HG02588 (cell line): ENCODE data around the gene AP3B1.

ENCODE experiments used
- ATAC-seq: cut with Tn5 transposase; IDR thresholded peaks from one replicate; pipeline ENCODE4 v1.9.1; 2021; ENCODE audit warnings: mild to moderate bottlenecking, moderate library complexity; ENCODE audit not compliant: unreplicated experiment

AP3B1 gene

DNA sequence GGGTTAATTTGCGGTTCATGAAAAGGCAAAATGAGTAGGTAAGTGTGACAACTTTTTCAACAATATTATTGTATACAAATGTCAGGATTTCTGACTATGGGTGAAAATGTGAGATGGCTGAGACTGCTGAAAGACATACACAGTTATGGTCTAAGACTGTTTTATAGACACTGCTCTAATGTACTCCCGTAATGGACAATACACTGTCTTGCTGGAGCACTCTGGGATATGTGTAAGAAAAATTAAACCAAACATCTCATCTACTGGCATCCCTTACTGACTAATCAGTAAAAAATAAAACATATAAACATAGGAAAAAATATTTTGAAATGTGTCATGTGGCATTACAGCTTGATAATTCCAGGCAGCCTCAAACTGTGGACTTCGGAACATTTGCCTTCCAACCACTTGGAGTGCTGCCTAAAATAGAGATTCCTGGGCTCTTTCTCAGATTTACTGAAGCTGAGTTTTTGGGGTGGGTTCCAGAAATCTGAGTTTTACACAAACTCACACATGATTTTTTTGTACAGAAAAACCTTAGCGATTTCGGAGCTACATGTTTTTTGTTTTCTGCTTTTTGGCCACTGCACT, 284.5 kb downstream of the AP3B1 start:
- ATAC-seq = no peak

DNA sequence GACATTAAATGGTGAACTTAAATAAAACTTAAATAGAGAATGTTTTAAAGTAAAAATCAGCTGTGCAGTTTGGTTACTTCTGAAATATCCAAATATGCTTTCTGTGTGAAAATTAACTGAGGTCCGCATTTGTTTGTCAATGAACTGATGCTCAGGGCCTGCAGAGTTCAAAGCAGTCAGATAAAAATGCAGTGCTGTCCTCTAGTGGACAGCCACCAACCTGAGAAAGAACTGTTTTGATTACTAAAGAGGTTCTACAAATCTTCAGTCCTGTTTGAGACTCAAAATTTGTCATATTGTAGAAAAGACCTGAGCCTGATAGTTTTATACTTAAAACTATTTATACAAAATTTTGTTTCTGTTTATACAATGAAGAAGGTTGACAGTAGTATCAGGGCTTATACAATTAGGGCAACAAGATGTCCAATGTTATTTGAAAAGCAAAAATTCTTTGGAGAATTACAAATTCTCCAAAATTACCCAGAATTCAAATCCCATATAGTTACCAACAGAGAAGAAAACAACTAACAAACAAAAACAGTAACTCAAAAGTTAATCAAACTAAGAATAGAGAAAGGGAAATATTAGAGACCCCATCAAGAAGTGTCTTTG, 286.0 kb downstream of the AP3B1 start:
- ATAC-seq = no peak

DNA sequence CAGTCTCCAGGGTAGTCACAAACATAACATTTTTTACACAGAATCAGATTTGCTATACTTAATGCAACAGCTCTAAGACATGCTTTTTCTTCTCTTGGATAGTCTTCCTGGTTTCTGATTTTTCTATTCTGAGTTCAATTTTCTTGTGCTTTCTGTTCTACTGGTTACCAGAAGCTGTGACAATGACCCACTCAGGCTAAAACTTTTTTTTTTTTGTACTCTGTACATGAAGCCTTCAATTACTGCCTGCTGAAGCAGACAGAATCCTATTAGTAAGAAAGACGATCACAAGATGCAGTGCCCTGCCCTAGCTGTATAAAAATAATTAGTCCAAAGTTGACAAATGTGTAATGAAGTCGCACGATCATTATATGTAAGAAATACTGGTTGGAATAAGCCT, 287.3 kb downstream of the AP3B1 start:
- ATAC-seq = no peak

DNA sequence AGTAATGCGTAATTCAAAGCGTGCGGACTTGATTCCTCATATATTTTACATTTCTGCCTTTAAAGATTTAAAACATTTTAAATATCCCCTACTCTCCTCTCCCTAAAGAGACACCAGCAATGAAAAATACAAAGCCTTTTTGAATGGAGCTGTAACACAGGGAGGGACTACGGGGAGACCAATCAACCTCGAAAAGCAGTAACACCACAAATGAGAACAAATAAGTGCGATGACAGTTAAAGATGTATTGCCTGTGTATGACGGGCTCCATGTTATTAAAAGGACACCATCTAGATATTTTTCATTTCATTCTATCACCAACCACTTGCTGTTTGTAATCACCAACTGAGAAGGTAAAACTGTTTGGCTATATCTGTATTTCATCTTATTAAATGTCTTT, 288.0 kb downstream of the AP3B1 start:
- ATAC-seq = no peak

DNA sequence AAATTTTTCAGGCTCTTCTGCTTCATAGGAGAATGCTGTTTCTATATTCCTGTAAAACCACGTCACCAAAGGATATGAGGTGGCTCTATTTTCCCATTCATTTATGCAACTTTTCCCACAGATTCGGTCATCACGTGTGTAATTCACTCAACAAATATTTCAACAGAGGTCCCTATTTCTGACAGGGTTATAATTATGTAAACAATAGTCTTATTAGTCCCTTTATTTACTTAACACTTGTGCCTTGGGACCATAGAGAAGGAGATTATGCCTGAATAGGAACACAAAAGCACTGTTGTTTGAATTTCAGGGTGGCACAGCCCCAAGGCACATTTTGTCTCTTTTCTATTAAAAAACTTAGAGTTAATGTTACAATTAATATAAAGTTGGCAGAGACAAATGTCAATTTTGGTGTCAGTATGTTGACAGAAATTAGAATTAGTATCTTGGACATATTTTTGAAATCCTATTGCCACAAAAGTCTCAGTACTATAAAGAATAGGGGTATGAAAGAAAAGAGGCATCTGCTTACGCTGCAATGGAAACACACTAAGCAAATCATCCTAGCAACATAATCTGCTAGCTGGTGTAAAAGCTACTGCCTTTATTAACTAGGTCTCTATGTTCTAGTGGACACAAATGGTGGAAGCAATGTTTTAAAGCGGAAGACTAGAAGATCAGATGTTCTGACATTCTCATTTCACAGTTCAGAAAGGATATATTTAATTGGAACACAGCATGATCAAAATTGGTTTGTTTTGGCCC, 289.3 kb downstream of the AP3B1 start:
- no peak for ATAC-seq

DNA sequence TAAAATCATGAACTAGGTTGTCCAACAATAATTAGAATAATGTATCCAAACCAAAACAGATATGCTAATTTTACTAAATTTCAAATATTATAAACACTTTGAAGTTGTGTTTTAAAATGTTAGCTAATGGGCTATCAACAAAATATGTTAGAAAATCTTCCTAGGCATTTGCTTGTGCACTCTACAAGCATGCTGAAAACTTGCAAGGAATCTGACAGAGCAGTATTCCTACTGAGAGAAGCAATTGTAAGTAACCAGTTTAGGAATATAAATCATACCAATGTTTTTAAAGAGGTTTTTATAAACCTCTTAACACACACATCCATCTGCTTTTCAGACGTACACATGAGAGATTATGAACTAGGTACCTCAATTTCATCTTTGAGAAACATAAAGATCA, 289.9 kb downstream of the AP3B1 start:
- no peak for ATAC-seq

DNA sequence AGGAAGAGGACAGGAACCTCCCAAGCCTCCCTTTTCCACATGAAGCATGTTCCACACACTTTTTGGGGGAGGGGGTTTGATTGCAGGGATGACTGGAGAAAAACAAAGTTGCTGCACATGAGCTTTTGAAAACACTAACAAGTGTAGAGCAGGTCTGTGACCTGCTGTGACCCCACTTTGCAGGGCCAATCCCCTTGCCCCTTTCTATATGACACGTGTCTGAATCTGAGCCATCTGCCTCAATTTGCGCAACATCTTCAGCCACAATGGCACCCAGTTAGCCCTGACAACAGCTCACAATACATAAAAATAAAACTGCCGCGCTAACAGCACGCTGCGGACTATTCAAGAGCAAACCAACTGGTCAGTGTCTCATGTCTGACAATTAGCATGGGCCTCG, 290.6 kb downstream of the AP3B1 start:
- ATAC-seq = no peak

DNA sequence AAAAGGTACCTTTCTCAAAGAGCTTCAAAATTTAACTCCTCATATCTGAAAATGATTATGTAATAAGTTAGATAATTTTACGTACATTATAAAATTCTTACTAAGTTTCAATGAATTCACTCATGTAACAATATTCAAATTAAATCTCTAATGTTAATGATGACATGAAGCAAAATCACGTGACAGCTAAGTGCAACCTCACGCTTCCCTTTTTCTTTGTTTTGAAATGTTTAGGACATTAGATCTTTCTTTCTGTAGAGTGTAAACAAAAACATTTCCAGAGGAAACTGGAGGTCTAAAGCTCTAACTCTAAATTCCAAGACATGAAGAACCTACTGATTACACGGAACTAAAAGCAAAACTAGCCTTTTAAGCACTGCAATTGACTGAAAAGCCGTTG, 291.0 kb downstream of the AP3B1 start:
- ATAC-seq = no peak

DNA sequence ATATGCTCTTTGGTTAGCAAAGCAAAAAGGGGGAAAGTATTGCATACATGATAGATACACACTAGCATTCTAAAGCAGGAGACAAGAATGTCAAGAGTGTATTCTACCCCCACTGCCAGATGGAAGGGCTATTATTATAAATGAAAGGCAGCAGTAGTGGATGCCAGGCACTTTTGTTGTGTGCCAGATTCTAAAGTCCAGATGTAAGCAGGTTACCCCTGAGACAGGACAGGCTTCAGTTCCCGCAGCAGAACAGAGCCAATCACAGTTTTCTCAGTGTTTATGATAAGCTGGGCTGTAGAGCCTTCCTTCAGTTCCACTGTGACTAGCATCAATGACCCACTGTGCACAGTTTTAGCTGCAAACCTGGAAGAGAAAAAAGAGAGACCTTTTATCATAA, 291.8 kb downstream of the AP3B1 start:
- ATAC-seq = no peak

DNA sequence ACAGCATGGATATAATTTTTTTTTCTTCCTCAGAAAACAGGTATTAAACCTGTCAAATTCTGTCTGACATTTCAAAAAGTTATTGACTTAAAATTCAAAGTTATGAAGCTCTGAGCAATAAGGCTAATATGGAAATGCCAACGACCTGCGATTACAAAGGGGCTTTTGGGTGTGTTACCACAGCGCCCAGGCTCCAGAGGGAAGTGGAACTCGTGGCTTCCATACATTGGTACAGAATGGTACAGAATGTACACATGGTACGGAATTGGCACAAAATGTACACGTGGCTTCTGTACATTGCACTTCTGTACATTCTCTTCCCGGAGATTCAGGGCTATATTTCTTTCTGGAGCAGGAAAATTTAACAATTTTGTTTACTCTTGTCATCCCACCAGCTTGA, 293.3 kb downstream of the AP3B1 start:
- ATAC-seq = no peak

DNA sequence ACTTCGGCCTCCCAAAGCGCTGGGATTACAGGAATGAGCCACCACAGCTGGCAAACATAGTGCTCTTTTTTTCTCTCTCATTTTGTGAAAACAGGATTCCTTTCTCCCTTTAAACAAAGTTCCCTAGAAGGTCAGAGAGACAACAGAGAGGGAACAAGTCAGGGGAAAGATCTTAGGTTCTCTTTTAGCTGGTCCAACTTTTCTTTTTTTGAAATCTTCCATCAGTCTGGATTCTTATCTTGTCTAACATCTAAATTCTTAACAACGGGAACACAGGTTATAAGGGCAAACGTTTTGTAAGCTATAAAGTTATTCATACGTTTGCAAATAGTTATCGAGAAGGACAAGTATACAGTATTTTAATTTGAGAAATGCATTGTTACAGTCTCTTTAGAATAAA, 294.3 kb downstream of the AP3B1 start:
- no peak for ATAC-seq

DNA sequence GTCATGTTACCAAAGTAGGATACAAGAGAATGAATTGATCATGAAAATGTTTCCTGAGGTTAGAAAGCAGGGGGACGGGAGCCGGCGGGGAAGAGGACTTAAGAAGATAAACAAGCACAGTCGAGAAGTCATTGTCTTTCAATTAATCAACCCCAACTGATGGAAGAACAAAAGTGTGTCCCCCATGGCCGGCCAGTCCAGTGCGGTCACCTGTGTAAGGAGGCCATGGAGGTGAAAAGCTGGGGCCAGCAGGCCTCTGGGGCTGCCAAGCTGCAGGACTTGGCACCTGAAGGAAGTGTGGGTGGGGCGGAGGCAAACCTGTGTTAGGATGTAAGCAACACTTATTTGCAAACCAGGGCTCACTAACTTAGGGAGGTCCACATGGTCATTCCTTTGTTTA, 295.1 kb downstream of the AP3B1 start:
- no peak for ATAC-seq

DNA sequence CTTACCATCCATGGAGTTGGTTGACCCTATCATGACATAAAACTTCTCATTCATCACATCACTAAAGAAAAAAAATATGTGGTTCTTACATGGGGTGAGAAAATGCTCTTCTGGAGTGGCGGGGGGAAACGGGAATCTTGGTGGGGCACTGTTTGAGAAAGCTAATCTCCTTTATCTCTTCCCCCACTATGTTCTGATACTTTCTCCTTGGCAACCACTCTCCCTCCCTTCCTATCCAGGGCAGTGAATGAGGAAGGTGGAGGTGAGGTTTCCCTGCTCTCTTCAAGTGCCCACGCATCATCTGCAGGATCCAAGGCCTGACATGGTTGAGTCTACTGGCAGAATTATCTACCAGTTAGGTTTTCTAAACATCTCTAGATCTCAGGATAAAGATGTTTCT, 297.6 kb downstream of the AP3B1 start:
- ATAC-seq = no peak

DNA sequence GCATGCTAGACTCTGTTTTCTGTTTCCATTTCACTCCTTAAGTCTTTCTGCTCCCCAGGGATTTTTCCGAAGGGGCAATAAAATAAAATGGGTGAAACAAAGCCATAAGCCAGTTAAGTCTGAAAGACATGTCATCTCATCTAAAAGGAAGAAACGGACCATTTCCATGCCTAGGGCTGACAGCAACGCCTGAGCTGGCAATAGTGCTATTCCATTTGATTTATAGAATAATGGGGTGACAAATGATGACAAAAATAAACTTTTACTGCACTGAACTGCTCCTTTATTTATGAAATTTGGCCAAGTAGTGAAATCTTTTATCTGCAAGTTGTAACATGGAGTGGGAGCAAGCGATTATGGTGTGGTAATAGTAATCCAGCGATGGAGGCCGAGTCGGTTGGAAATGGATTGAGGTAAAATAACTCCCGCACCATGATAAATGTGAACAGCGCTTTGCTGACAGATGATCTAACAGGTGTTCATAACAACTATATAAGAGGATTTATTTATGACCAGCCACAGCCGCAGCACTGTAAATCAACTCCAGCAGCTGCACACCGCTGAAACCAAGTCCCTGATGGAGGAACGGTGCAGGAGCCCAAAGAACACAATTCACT, 298.6 kb downstream of the AP3B1 start:
- no peak for ATAC-seq

DNA sequence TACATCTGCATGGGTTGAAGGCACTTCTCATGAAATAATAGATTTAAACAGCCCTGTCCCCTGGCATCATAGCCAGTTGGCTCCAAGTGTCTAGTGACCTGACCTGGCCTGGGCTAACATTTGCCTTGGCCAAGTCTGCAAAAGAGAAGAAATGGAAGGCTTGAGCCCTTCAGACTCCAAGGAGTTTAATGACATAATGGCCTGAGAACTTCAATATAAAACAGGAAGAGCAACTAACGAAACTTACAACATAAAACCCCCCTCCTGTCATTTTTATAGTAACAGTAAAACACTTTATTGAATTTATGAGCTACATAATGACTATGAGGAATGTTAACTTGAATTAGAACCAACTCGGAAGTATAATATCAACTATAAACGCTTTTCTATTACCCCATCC, 299.6 kb downstream of the AP3B1 start:
- no peak for ATAC-seq

DNA sequence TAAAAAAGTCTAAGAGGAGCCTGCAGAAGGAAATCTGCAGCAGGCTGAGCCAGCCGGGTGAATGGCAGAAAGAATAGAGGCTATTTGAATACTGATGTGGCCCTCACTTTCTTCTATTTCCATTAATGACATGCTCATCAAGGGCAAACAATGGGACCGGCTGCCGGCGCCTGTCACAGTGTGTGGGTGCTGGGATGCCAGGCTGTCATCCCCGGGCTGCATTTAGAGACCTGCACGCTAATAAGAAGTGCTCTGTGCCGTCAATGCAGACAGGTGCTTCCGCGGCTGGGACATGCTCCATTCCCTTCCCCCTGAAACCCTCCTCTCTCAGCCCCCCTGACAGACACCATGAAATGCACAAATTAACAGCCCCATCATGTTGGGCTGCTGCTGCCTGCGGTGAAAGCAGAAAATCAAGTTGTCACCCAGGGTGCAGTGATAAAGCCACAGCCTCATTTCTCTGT, 300.6 kb downstream of the AP3B1 start:
- ATAC-seq = no peak

DNA sequence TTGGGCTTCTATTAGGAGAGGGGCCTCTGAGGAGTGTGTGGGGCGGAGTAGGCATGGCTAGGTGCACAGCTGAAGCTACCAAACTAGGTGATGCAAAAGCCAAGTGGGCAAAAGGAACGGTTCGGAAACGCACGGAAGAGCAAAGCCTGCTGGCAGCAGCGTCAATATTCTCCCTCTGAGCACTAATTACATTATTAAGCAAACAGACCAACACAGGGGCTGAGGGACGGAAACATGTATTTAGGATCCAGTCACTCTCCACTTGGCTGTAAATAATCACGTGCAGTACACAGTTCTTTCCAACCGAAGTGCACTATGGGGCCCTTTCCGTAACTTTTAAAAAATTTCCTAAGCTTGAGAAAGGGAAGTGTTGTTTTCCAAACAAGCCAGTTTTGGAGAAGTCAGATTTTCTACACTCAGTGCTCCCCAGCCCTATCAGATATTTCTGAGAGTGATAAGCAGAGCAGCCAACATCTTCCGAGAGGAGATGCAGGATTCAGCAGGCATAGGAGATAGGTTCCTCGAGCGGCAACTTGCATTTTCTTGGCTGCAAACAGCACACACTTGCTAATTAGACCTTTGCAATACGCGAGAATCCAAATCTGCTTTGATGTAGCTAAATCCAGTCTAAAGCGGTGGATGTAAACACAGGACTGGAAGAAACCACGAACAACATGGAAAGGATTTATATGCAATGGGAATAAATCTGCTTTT, 301.2 kb downstream of the AP3B1 start:
- no peak for ATAC-seq

DNA sequence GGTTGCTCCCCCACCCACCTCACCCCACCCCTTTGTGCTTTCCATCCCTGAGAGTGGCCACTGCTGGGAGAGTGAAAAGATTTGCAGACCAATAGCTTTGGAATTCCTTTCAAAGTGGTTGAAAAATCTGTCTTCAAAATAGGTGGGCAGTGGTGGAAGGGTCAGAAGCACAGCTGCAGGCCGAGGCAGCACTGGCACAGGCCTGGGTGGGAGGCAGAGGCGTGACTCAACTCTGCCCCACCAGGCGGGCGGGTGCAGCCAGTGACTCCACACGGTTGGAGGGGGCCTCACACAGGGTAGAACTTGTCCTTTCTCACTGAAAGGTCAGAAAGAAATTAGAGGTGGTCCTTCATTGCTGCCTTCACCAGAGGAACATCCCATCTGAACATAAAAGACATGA, 303.4 kb downstream of the AP3B1 start:
- ATAC-seq = no peak

DNA sequence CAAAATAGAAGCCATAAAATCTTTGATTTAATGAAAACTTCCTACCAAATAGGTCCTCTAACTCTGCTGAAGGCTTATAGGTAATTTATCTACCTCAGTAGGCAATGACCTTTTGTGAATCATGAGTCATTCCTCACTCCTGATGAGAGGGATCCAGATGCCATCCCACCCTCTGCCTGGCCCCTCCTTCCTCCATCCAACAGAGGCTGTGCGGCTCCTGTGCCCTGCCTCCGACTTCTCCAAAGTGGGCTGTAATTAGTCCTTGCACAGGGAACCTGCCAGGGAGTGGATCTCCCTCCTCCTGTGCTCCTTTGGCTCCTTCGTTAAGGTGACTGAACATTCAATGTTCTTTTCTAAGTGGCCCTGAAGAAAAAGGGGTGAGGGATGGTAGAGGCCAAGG, 304.5 kb downstream of the AP3B1 start:
- no peak for ATAC-seq

DNA sequence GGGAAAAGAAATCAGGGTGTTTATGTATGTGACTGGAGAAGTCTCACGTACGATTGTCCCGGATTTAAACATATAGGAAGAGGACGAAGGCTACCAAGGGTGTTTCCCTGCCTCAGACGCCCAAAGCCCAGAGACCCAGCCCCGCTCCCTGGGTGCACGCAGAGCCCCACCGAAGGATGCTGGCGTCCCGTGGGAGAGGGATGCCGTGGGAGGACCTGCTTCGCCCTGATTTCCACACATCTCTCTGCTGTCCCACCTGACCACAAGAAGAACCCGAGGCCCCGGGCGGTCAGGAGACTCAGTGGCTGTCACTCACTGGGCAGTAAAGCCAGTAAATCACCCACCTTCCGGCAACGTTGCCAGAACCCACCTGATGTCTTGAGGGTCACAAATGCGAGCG, 306.5 kb downstream of the AP3B1 start:
- ATAC-seq = no peak

DNA sequence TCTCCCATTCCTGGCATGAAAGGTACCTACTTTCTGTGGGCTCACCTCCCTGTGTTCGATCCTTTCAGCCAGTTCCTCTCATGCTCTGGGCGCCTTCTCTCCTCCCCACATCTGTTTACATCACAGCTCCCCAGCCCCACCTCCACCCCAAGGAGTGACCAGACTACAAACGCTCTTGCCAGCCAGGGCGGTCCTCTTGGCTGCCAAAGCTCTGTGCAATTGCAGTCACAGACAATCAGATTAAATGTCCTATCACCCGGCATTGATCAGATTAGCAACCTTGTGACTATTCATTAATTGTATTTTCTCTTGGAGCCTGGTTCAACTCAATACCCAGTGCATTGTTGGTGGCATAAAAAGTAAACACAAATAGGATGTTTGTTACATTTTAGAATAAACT, 307.2 kb downstream of the AP3B1 start:
- no peak for ATAC-seq
